HG02938 (cell line): Measurements from ENCODE around the gene ROR1.

Source experiments
- ATAC-seq: cut with Tn5 transposase; IDR thresholded peaks from one replicate; pipeline ENCODE4 v1.9.1; 2021; ENCODE audit warnings: mild to moderate bottlenecking, moderate library complexity; ENCODE audit not compliant: unreplicated experiment

Gene ROR1

GRCh38 chr1:64163970-64164369, 390.2 kb downstream of the ROR1 start:
- no peak for ATAC-seq

GRCh38 chr1:64166629-64167028, 392.8 kb downstream of the ROR1 start:
- no peak for ATAC-seq

GRCh38 chr1:64167176-64167575, 393.4 kb downstream of the ROR1 start:
- no peak for ATAC-seq

- no peak for ATAC-seq
Measured at GRCh38 chr1:64171246-64171645, 397.4 kb downstream of the ROR1 start.

- ATAC-seq, result peak; percentile 74
Measured at GRCh38 chr1:64171797-64172281, 398.0 kb downstream of the ROR1 start.

- peak; percentile 60 for ATAC-seq
Measured at GRCh38 chr1:64172458-64172983, 398.7 kb downstream of the ROR1 start.

- no peak for ATAC-seq
Measured at GRCh38 chr1:64173336-64173940, 399.6 kb downstream of the ROR1 start.

GRCh38 chr1:64175639-64176038, 401.8 kb downstream of the ROR1 start:
- ATAC-seq, result no peak

GRCh38 chr1:64176659-64177058, 402.8 kb downstream of the ROR1 start:
- no peak for ATAC-seq

GRCh38 chr1:64179588-64179987, 405.8 kb downstream of the ROR1 start:
- ATAC-seq, result no peak

GRCh38 chr1:64182207-64182606, 408.4 kb downstream of the ROR1 start:
- ATAC-seq, result no peak

- ATAC-seq, result no peak
Measured at GRCh38 chr1:64183395-64184002, 409.7 kb downstream of the ROR1 start.

- no peak for ATAC-seq
Measured at GRCh38 chr1:64184003-64184440, 410.2 kb downstream of the ROR1 start.

- no peak for ATAC-seq
Measured at GRCh38 chr1:64186138-64186897, 412.5 kb downstream of the ROR1 start.

- no peak for ATAC-seq
Measured at GRCh38 chr1:64186898-64187280, 413.1 kb downstream of the ROR1 start.

GRCh38 chr1:64187646-64188045, 413.8 kb downstream of the ROR1 start:
- ATAC-seq, result no peak

- ATAC-seq, result no peak
Measured at GRCh38 chr1:64192290-64192689, 418.5 kb downstream of the ROR1 start.

- ATAC-seq, result no peak
Measured at GRCh38 chr1:64194168-64195080, 420.6 kb downstream of the ROR1 start.

GRCh38 chr1:64195081-64195395, 421.2 kb downstream of the ROR1 start:
- ATAC-seq, result no peak

- ATAC-seq, result no peak
Measured at GRCh38 chr1:64196074-64196870, 422.5 kb downstream of the ROR1 start.
